KG1 (cell line): Measurements from ENCODE around the gene MCOLN3.
"Not testable (repeated sequence)": the region's sequence is repeated elsewhere in the genome, so short reads cannot be mapped to it uniquely, and the experiment has no call there.

Experiments used
- DNase-seq: peaks from one replicate; lab custom pipeline; 2025; lab: John Stamatoyannopoulos, UW

Gene MCOLN3

DNA sequence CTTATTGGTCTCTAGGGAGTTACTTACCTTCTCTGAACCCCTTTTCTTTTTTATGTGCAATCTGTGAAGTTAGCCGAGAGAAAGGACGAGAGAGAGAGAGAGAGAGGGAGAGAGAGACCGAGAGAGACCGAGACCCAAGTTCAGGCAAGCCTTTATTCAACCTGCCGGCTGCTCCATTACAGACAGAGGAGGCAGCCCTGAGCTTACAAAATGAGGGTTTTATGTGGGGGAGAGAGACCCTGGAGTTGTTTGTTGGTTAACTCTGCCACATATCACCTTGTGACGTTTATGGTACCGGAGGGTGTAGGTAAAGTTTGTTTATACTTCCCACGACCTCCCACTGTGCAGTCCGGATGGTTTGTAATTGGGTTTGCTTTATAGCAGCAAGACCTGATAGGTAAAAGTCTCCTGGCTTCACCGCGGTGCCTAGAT is 1.5 kb upstream of the MCOLN3 start:
- DNase-seq: no peak

DNA sequence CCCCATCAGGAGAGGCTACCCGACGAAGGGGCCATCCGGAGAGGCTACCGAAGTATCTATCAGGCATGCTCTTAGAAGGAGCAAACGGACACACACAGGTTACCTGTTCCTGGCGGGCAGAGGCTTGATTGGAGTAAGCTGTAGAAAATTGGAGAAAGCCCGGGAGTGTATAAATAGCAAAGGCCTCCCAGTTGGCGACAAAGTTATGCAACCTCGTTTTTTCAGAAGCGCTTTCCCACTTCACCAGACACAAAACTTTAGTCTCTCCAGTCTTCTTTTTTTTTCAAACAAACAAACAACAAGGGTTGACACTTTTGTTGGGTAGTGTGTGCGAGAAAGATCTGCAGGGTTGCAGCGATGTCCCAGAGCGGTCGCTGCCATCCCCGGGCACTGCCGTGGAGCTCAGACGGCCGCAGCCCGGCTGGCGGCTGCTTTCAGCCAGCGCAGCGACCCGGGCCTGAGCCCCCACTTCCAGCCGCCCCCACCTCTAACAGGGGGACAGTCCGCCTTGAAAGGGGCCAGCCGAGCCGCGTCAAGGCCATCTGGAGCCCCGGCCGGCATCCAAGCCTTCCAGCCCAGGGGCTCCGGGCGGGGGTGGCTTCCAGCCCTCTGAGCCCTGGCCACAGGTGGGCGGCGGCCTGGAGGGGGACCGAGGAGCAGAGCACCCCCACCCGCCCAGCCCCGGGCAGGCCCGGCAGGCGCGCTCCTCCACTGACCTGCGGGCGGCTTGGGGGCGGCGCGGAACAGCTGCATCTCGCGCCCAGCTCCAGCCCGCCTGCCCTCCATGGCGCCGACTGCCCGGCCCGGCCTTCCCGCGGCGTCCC is 616 bp downstream of the MCOLN3 start:
- DNase-seq: peak; percentile 5

DNA sequence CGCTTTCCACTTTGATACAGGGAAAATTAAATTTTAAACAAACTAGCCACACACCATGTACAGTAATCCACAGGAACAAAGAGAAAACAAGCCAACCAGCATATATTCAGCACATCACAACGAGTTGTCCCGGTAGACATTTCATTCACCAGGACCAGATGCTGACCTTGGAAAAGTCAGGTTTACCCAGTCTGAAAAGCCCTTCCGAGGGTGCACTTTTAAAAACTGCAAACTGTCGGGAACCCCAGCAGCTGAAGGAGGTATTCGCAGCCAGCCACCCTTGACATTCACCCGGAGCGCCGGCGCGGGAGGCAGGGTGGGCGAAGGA is 1.2 kb downstream of the MCOLN3 start:
- DNase-seq: no peak

DNA sequence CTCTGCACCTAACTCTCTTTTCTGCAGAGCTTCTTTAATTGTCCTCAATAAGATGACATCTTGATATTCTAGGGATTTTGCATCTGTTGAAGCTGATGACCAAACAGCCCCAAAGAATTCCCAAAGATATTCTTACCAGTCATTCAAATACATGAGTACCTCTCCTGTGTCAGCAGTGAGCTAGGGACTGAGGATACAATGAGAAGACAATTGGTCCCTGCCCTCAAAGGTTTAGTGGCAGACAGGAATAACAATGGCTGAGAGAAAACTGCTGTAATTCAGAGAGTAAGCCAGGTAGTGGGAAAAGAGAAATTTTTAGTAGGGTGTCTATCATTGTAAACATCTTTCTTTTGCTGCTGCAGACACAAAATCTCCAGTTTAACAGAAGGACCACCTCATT is 5.9 kb downstream of the MCOLN3 start:
- no peak for DNase-seq

DNA sequence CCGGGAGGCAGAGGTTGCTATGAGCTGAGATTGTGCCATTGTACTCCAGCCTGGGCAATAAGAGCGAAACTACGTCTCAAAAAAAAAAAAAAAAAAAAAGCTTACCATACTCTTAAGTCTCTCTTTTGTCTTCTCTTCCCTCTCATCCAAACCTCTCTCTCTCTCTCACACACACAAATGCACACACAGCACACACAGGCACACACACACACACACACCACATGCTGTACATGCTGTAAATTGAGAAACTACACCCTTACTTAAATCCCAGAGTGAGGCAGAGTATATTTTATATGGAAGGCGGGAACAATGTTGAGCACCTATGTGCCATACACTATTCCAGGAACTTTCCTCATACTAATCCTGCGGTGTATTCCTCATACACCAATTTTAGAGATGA is 6.5 kb downstream of the MCOLN3 start:
- DNase-seq: no peak

DNA sequence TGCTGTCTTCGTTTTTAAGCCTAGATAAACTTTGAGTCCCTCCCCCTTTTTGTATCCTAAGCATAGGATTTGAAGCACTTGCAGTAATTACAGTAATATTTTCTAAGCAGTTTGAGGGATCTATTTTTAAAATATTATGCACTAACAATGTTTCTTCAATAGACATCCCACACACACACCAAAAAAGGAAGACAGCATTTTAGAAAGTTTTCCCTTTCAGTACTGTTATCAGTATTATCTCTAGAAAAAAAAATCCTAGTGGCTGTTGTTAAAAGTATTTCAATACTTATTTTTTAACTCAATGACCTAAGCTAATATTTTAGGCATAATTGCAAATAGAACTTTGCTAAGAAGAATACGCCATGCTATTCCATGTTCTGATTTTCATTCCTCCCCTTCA is 15.1 kb downstream of the MCOLN3 start:
- no peak for DNase-seq

DNA sequence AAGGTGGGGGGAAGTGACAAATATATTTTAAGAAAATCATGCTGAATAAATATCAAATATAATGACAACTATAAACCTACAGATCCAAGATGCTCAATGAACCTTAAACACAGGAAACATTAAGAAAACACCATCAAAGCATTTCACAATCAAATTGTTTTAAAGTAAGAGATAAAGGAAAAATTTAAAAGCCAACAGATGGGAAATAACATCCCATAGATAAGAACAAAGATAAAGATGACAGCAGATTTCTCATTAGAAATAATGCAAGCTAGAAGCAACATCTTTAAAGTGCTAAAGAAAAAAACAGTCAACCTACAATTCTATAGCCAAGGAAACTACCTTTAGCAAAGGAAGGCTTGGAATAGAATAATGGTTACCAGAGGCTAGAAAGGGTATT is 17.8 kb downstream of the MCOLN3 start:
- no peak for DNase-seq

DNA sequence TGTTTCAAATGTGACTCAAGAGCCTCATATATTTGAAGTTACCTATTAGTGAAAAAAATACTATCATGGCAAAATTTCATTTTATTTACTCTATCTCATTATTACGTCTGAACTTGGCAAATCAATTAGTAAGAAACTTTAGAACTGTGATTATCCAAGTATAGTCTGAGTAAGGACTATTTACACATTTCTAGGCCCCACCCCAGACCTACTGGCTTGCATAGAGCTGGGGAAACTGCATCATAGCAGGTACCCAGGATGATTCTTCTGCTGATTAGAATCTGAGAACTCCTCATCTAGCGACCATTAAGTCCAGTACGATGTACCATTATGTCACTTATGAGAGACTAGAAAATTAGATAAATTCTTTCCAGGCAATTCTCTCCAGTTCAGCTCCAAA is 20.1 kb downstream of the MCOLN3 start:
- DNase-seq: no peak

DNA sequence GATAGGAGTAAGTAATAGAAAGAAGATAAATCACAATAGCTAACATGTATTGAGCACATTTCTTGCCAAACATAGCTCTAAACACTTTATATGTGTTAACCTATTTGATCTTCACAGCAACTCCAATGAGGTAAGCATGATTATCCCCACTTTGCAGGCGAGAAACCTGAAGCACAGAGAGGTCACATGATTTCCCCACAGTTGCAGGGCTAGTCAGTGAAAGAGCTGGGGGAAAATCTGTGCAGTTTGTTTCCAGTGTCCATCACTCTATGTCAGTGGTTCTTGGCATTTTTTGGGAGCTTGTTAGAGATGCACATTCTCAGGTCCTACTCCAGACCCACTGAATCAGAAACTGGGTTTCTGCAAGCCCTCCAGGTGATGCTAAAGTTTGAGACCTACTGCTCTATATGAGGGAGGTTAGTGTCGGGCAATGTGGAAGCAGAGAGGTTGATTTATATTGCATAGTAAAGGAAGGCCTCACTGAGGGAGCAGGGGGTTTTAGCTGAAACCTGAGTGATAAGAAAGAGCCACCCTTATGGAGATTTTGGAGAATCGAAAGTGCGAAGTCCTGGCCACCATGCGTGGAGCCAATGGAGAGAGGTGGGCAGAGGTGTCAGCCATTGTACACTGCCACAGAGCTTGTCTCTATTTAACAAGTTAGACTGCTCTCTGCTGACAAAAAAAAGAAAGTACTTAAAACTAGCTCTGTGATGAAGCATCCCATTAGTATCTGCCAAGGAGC is 20.9 kb downstream of the MCOLN3 start:
- no peak for DNase-seq

DNA sequence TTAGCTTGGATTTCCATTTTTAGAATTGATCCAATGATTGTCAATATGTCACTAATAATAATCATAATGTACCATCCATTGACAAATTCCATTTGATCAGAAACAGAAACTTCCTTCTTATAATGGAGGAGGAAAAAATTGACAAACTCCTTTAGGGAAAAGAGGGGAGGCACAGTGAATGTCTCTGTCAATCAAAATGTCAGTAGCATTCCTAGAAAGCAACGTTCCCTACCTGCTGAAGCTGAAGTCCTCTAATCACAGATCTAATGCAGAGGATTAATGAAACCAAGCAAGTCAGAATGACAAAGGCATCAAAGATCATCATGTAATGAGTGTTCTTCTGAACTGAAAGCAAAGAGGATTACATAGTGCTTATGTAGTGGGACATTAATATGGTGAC is 22.4 kb downstream of the MCOLN3 start:
- DNase-seq: no peak

DNA sequence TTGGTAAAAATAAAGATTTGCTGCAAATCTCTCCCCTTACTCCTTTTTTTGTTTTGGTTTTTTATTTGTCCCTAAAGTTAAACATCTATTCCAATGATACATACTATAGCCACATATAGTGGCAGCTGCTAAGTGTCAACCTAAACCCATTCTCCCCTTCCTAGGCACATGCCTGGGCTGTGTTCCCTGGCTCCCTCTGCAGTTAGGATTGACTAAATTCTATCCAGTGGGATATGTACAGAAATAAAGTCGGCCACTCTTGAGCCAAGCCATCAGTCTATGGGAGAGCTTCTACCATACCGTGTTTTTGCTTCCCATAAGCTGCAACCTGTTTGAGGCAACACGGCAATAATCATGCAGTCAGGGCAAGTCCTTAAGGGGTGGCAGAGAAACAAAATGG is 23.6 kb downstream of the MCOLN3 start:
- DNase-seq: no peak

DNA sequence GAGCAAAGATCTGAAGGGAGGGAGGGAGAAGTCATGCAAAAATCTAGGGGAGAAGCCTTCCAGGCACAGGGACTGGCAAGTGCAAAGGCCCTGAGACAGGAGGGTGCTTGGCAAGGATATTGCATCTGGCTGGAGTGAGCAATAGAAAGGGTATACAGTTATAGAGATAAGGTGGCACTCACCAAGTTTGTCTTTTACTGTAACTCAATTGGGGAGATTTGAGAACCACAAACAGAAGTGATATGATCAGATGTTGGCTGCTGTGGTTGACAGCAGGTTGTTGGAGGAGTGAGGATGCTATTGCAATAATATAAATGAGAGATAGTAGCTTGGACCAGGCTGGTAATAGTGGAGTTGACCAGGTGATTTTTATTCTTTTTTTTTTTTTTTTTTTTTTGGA is 25.6 kb downstream of the MCOLN3 start:
- DNase-seq: no peak

DNA sequence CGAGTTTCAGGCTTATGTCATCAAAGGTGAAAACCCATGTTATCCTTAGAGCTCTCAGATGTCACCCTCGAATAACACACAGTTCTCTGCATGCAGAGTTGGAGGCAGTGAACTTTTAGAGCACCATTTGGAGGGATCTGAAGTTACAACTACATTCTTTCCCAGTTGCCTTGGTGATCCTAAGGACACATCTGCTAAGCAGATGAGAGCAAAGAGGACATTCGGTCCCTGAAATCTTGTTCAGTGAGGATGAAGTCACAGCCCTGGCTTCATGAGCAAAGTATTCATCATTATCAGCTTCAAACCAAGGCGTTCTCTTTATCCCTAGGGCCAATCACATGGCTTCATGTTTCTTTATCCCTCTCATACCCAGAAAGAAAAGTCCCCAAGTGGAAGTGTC is 28.3 kb downstream of the MCOLN3 start:
- DNase-seq: no peak

DNA sequence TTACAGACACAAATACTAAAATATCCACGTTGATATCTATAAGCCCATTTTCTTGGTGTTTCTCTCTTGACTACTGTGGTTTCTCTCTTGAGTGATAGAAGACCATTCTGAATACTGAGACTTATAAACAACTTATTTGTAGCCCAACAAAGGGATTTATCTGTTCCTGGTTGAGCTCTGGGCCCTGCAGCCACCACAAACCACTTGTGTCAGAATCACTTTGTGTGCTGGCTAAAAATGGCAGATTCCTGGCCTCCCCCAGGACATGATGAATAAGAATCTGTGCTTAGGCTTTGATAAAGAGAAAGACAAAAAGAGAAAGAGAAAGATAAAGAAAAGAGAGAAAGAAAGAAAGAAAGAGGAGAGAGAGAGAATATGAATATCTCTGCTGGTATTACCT is 32.5 kb downstream of the MCOLN3 start:
- DNase-seq: no peak

DNA sequence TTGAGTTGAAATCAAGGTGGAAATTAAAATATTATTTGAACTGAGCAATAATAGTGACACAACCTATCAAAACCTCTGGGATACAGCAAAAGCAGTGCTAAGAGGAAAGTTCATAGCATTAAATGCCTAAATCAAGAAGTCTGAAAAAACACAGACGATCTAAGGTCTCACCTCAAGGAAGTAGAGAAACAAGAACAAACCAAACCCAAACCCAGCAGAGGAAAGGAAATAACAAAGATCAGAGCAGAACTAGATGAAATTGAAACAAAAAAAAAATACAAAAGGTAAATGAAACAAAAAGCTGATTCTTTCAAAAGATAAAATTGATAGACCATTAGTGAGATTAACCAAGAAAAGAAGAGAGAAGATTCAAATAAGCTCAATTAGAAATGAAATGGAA is 42.7 kb downstream of the MCOLN3 start:
- DNase-seq: not testable (repeated sequence)

DNA sequence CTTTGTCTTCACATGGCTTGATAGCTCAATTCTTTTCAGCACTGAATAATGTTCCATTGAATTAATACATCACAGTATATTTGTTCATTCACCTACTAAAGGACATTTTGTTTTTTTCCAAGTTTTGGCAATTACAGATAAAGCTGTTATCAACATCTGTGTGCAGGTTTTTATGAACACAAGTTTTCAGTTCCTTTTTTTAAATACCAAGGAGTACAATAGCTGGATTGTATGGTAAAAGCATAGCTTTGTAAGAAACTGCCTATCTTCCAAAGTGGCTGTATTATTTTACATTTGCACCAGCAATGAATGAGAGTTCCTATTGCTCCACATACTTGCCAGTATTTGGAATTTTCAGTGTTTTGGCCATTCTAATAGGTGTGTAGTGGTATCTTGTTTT is 46.6 kb downstream of the MCOLN3 start:
- no peak for DNase-seq

DNA sequence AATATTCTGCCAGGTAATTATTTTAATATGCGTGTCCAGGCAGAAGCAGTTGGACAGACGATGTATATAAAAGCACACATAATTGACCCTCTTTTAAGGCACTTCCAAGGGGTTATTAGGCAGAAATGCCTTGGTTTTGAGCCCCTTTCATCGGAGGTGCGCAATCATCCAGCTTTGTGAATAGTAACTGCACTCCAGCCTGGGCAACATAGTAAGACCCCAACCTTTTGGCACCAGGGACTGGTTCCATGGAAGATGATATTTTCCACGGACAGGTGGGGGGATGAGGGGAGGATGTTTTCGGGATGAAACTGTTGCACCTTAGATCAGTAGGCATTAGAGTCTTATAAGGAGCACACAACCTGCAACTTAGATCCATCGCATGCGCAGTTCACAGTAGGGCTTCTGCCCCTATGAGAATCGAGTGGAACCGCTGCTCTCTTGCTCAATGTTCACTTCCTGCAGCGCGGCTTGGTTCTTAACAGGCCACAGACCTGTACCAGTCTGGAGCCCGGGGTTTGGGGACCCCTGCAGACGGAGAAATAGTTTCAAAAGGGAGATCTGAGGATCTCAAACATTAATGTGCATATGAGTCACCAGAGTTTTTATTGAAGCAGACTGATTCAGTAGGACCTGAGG is 49.5 kb downstream of the MCOLN3 start:
- DNase-seq: no peak

DNA sequence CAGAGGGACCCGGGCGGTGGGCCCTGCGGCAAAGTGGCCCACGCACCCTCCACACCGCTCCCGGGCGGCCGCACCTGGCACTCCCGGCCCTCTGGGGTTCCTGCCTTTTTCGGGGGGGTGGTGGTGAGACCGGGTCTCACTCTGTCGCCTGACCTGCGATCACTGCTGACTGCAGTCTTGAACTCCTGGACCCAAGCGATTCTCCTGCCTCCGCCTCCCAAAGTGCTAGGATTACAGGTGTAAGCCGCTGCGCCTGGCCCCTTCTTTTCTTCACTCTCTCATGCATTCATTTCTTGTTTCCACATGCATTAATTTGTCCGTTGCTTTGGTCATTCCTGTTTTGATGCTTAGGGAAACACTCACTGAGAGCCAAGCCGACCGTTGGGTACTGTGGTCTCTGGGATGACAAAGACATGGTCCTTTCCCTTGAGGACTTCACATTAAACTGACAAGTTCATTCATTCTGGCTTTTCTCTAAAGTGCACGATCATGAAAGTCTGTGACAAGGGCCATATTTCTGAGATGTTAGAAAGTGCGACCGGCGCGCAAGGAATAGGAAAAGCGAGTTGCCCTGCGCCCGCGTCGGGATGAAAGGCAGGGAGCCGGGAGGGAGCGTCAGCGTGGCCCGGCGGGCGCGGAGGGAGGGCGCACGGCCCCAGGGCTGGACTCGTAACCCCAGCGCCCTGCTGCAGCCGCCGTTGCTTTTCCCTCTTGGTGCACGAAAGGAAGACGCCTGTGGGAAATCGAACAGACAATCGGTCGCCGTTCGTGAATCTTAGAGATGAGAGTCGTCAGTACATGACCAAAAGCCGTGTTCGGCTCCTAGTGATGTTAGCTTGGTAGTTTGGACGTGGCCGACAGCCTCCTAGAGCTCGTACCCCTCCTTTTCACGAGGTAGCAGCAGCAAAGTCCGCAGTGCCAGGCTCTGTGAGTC is 50.4 kb downstream of the MCOLN3 start:
- DNase-seq: no peak

DNA sequence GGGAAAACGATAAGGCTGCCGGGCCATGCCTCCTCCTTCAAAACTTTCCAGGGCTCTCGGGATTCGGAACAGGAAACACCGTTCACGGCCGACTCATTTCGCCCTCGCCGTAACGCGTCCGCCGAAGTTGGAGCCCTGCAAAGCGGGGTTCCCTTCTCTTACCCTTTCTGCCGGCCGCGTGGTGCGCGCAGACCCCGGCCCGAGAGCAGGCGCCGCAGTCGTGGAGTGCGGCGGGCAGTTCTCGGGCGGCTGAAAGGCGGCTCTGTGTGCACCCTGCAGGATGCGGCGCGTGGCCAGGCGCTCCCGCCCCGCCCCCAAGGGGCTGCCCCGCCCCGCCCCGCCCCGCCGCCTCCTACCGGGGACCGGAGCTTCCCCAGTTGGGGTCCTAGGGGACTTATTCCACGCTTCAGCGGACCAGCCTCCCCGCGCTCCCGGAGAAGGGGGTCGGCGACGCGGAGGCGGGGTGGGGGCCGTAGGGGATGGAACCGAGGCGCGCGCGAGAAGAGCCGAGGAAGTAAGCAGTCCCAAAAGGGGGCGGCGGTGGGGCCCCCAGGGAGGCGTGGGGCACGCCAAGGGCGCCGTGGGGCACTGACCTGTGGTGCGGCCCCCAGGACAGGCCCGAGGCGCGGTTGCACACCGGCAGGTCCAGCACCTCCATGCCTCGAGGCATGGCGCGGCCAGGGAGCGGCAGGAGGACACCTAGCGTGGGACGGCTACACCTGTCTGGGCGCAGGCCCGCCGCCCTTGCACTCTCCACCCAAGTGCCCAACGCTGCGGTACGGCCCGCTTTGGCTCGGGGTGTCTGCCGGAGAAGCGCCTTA is 51.2 kb downstream of the MCOLN3 start, which contains the start of gene MCOLN2:
Gene MCOLN2 (minus strand): TSS at position 268 of the 821 bp plus-strand sequence. CDS start 241 bp downstream, at position 27.
- no peak for DNase-seq

DNA sequence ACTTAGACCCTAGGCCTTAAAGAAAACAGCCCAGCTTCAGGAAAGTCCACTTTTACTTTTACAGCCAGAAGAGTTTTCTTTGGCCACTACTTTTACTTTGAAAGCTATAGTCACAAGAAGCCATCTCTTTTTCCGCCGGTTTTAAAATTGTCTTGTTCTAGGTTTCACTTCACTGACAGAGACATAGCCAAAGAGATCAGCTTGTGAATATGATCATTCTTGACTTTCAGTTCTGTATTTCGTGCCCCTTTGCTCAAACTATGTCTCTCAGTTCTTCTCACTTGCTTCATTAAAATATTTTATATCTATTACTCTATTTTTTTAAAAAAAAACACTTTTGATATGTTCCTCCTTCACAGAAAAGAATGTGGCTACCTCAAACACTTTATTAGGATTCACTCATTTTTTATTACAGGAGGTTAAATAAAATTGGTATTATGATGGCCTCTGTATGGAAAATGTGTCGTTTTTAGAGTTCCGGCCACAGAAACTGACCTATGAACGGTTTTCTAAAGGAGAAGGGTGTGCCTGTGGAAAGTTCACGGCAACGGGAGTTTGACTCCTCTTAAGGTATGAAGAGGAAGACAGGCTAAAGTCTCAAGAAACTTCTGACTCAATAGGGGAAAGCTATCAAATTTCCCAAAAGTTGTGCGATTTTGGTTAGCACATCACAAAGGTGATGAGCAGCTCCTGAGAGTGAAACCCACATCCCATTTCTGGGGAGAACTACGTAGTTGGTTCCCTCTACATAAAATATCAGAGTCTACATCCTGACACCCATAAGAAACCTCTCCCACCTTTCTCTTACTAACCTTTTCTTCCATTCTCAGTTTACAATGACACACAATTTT is 52.6 kb downstream of the MCOLN3 start:
- DNase-seq: no peak
